Stomach smooth muscle (tissue), 2 donors: ENCODE data around the gene TLE4.

Experiments used
- H3K27ac ChIP-seq: one replicate; pipeline ENCODE4 v1.7.0; 2013; ENCODE audit warnings: mild to moderate bottlenecking, low read length, inconsistent platforms
- H3K27me3 ChIP-seq, 2 donors: one replicate each; pipeline ENCODE4 v1.7.0; 2013; ENCODE audit warnings: low read length in 2 of 2; ENCODE audit not compliant: insufficient read depth in 2 of 2, control insufficient read depth in 1 of 2
- H3K36me3 ChIP-seq, 2 donors: one replicate each; pipeline ENCODE4 v1.7.0; 2013; ENCODE audit warnings: low read length in 2 of 2; ENCODE audit not compliant: control insufficient read depth in 2 of 2, insufficient read depth in 2 of 2
- H3K4me1 ChIP-seq: one replicate; pipeline ENCODE4 v1.7.0; 2013; ENCODE audit warnings: low read length; ENCODE audit not compliant: control insufficient read depth, insufficient read depth
- H3K4me3 ChIP-seq, 2 donors: one replicate each; pipeline ENCODE4 v1.7.0; 2013; ENCODE audit warnings: low read length in 2 of 2
- H3K9ac ChIP-seq, 2 donors: one replicate each; pipeline ENCODE4 v1.7.0; 2013; ENCODE audit warnings: low read length in 2 of 2, mild to moderate bottlenecking in 1 of 2
- H3K9me3 ChIP-seq, 2 donors: one replicate each; pipeline ENCODE4 v1.7.0; 2013; ENCODE audit warnings: low read length in 2 of 2; ENCODE audit not compliant: control insufficient read depth in 2 of 2
- donor health status: healthy.
- donor health status: Pancreatic carcinoma.

TLE4 gene

DNA sequence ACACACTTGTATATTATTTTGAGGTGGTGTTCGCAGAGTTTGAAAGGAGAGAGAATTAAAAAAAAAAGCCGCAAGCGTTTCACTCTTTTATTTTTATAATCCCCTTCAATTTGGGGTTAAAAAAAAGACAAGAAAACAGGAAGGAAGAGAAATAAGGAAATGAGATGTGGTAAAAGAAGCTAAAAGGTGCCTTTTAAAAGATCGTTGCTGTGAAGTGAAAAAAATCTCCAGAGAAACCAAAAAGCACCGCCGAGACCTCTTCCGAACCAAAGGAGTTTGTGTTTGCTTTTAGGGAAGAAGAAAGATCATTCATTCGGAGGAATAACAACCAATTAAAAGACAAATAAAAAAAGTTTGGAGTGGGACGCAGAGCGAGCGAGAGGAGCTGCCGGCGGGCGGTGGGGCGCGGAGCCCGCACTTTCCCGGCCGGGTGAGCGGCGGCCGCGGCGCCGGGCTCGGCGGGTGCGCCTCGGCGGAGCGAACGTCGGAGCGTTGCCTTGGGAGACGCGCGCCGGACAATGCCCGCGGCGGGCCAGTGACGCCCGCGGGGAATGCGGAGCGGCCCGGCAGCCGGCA, 355 bp downstream of the TLE4 start:
- Histone ChIP-seq H3K4me3 (peak overlapping the region; percentile 63 to 81), H3K9me3 (no peaks in the 10 kb centered on the region), H3K4me1 (peaks cover 8% of the 10 kb centered on the region)

DNA sequence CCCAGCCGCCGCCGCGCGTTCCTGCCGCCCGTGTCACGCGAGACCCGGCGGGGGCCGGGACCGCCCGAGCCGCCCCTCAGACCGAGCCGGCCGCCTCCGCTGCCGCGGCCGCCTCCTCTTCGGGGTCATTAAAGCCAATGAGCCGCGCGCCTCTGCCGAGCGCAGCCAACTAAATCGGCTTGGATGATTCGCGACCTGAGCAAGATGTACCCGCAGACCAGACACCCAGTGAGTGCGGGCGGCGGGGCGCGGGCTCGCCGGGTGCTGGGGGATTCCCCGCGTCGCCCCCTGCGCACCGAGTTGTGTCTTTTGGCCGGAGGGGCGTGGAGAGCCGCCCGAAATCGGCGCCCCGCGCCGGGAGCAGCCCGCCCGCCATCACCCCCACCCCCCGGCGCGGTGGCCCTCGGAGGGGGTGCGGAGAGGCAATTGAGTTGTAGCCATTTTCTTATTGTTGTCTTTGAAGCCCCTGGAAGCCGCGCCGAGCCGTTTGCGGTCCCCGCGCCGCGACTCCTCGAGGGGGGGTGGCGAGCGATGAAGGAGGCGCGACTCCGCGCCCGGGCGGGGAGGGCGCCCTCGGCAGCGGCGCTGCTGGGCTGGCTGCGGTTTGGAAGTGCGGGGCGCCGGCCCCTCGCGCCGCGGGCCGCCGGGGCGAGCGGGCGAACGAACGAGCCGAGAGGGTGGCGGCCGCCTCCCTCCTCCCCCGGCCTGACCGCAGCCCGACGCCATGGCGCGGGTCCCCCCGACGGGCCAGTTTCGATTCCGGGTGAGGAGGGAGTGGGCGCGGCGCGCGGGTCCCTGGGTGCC, 1.0 kb downstream of the TLE4 start:
- Histone ChIP-seq H3K9ac (peak overlapping the region; percentile 61 to 77), H3K36me3 (no peaks in the 10 kb centered on the region), H3K4me1 (peaks cover 8% of the 10 kb centered on the region), H3K4me3 (peak overlapping the region; percentile 81), H3K27ac (peak overlapping the region; percentile 72), H3K9me3 (no peaks in the 10 kb centered on the region), H3K27me3 (no peaks in the 10 kb centered on the region)

More for the DNA sequence above, 355 bp downstream of the TLE4 start:
- Histone ChIP-seq H3K27ac (peak overlapping the region; percentile 85), H3K27me3 (no peaks in the 10 kb centered on the region), H3K9ac (peak overlapping the region; percentile 75 to 86), H3K36me3 (no peaks in the 10 kb centered on the region)

DNA sequence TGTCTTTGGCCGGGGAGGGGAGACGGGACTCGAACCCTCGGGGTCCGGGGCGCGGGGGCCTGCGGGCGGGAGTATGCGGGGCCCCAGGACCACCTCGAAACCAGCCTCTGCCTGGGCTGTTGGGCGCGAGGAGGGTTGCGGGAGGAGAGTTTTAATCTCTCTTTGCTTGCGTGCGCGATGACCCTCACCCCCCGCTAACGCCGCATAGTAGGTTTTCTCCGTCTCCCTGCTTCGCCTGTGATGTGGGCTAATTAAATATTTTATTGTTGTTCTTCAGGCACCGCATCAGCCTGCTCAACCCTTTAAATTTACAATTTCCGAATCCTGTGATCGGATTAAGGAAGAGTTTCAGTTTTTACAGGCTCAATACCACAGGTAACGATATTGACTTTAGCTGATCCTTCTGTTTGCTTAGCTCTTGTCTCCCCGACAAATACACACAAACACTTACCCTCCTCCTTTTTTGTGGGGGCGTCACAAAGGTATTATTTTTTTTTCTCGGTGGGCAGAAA, 1.7 kb downstream of the TLE4 start:
- H3K27ac ChIP-seq = peak overlapping the region; percentile 72
- H3K9ac ChIP-seq = peak overlapping the region; percentile 61 to 77
- peaks cover 10% of the 10 kb centered on the region for H3K4me1 ChIP-seq
- no peaks in the 10 kb centered on the region for H3K36me3 ChIP-seq
- H3K9me3 ChIP-seq = no peaks in the 10 kb centered on the region
- peak overlapping the region; percentile 81 for H3K4me3 ChIP-seq
- H3K27me3 ChIP-seq = no peaks in the 10 kb centered on the region

DNA sequence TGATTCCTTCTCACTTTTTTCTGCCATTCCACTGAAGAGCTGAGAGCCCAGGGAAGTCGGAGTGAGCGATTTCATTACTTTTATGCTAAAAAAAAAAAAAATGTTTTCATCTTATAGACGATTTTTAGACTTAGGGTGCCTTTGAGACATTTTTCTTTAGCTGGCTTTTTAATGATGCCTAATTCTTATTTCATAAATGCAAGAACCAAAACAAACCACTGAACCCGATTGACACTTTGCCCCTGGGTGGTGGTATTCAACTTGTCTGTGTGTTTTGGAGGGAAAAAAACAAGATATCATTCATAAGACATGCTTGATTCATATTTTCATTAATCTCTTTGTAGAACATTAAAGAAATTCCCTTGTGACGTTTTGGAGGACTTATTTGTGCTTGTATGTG, 2.4 kb downstream of the TLE4 start:
- H3K27me3 ChIP-seq = no peaks in the 10 kb centered on the region
- peaks cover 10% of the 10 kb centered on the region for H3K4me1 ChIP-seq
- peak overlapping the region; percentile 81 for H3K4me3 ChIP-seq
- H3K9ac ChIP-seq = peak overlapping the region; percentile 61 to 77
- no peak overlapping the region for H3K27ac ChIP-seq
- no peaks in the 10 kb centered on the region for H3K9me3 ChIP-seq
- no peaks in the 10 kb centered on the region for H3K36me3 ChIP-seq

DNA sequence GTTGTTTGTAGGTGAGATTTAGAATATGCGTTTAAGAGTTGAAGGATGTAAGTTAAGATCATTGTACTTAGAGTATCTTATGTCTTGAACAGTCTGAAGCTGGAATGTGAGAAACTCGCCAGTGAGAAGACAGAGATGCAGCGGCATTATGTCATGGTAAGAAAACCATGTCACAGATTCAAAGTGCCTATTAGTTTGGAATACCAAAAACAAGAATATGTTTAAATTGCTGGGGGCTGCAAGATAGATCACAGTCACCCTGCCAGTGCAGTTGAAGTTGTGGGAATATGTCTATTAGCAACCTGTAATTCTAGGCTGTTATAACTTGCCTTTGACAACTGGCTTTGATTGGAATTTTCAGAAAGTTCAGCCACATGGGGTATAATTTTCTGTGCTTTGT, 3.0 kb downstream of the TLE4 start:
- Histone ChIP-seq H3K27ac (no peak overlapping the region), H3K9me3 (no peaks in the 10 kb centered on the region), H3K4me1 (peaks cover 10% of the 10 kb centered on the region), H3K4me3 (peak overlapping the region; percentile 81), H3K27me3 (no peaks in the 10 kb centered on the region), H3K9ac (no peak overlapping the region), H3K36me3 (no peaks in the 10 kb centered on the region)

DNA sequence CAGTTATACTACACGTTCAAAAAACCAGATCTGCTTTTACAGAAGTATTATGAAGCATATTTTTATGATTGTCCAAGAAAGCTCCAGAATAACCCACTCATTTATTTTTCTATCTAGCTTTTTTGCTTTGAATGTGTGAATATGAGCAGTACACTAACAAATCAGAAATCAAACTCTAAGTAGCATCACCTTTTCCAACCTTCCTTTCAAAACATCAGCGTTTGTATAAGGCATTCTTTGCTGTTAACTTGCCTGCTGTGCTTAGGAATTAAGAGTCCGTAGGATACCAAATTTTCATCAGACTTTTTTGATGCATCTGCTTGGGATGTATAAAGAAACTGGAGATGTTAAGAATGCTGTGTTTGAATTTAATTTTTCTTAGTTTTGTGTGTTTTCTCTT, 3.8 kb downstream of the TLE4 start:
- Histone ChIP-seq H3K9ac (peak overlapping the region in 1 of 2 donors; percentile 7), H3K27me3 (no peaks in the 10 kb centered on the region), H3K4me3 (no peak overlapping the region), H3K27ac (no peak overlapping the region), H3K36me3 (no peaks in the 10 kb centered on the region), H3K9me3 (no peaks in the 10 kb centered on the region), H3K4me1 (peaks cover 3% of the 10 kb centered on the region)

DNA sequence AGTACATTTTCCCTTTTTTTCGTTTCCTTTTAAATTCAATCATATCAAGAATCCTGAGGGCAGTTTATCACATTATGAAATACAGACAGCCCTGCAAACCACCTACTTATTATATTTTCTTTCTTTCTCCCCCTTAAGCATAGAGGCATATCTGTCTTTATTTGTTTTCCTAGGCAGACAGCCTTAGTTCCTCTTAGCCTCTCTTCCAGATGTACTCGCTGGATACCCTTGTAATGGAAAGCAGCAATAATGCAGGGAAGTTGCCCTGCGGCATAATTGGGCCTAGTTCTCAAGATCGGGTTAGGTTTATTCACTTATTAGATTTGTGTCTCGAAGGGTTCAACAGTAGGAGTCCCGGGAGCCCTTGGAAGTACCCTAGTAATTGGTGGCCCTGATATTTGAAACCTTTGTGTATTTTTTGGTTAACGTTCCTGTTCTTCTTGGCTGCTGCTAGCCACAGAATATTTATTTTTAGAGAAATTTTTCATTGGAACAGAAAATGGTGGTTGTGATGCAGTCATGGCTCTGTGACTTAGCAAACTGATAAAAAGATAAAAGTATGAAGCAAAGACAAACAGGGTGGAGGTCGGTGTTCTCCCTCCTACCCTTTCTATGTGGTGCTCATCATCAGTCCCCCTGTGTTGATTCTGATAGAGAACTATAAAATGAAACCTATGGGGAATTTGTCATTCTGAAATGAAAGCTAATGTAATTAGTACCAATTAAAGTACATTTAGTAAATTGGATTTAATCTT, 6.4 kb downstream of the TLE4 start:
- peak overlapping the region in 1 of 2 donors; percentile 35 for H3K4me3 ChIP-seq
- H3K36me3 ChIP-seq = no peaks in the 10 kb centered on the region
- no peaks in the 10 kb centered on the region for H3K27me3 ChIP-seq
- H3K9ac ChIP-seq = no peak overlapping the region
- H3K4me1 ChIP-seq = peaks cover 2% of the 10 kb centered on the region
- H3K27ac ChIP-seq = no peak overlapping the region
- H3K9me3 ChIP-seq = no peaks in the 10 kb centered on the region

DNA sequence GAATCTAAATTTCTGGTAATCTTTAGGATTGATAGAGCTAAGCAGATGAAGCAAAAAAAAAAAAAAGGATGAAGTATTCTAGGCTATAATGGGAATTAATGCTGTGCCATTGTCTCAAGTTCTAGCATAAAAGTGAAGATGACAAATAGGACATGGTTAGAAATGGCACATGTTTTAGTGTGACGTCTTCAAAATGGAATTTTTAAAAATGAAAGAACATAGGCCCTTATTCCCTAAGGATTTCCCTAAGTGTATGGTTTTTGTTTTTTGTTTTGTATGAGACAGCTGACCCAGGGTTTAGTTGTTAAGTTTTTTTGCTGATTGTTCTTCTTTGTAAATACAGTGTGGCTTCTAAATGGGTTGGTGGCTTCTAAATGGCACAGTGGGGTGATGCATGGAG, 7.1 kb downstream of the TLE4 start:
- Histone ChIP-seq H3K4me3 (no peak overlapping the region), H3K9ac (no peak overlapping the region), H3K9me3 (no peaks in the 10 kb centered on the region), H3K4me1 (peaks cover 3% of the 10 kb centered on the region), H3K27ac (no peak overlapping the region), H3K36me3 (peaks cover 0 to 3% of the 10 kb centered on the region in 2 donors), H3K27me3 (no peaks in the 10 kb centered on the region)

DNA sequence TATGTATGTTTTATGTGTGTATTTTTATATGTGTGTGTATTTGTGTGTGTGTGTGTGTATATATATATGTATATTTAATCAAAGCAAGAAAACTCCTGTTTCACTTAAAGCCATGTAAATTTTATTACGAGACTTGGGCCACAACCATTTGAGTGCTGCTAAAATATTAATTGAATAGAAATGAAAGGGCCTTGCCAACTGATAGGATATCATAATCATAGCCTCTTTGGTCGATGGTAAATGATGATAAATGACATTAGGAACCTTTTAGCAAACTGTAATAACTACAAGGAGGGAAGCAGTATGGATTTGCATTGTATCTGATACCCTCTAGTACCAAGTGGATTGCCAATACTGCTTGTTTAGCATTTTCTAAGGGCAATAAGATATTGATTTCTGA, 7.9 kb downstream of the TLE4 start:
- no peak overlapping the region for H3K27ac ChIP-seq
- H3K9ac ChIP-seq = no peak overlapping the region
- H3K4me1 ChIP-seq = peaks cover 7% of the 10 kb centered on the region

DNA sequence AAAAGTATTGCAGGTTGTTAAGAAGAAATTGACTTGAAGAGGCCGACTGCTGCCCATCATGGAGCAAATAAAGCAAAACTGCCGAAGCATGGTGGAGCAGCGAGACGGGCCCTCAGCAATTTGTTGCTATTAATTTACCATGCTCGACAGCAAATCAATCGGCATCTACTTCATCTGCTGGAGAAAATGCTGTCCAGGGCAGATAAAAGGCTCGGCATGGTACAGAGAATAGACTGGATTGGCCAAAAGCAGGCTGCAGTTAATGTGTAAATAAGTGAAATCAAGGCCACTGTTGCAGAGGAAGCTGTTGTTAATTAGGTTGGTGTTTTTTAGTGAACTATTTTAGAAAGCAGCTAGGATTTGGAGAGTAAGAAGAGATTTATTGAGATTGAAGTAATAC, 8.3 kb downstream of the TLE4 start:
- Histone ChIP-seq H3K4me1 (peaks cover 7% of the 10 kb centered on the region), H3K9me3 (no peaks in the 10 kb centered on the region), H3K27ac (no peak overlapping the region), H3K4me3 (no peak overlapping the region), H3K9ac (no peak overlapping the region), H3K36me3 (peaks cover 0 to 4% of the 10 kb centered on the region in 2 donors), H3K27me3 (no peaks in the 10 kb centered on the region)

More for the DNA sequence above, 7.9 kb downstream of the TLE4 start:
- Histone ChIP-seq H3K4me3 (no peak overlapping the region), H3K27me3 (no peaks in the 10 kb centered on the region), H3K36me3 (peaks cover 0 to 4% of the 10 kb centered on the region in 2 donors), H3K9me3 (no peaks in the 10 kb centered on the region)
